Measurements from ENCODE around the gene RASA2.

- TF ChIP-seq POLR2AphosphoS5 (IDR thresholded peaks at IDR 0.05) = no peak
- TF ChIP-seq CTCF (IDR thresholded peaks at IDR 0.05) = peak; percentile 33 to 78 (median 50)
- TF ChIP-seq POLR2A (IDR thresholded peaks at IDR 0.05) = no peak
- TF ChIP-seq EP300 (IDR thresholded peaks at IDR 0.05) = no peak
These were observed 34.8 kb upstream of the RASA2 start for GRCh38 chr3:141452045-141452444.

Data from upper lobe of left lung (tissue), 4 donors.